Glomerular visceral epithelial cell (primary cell): ENCODE results near the gene LRFN3.
"Not testable (repeated sequence)": the region's sequence is repeated elsewhere in the genome, so short reads cannot be mapped to it uniquely, and the experiment has no call there.

Experiments used
- DNase-seq: peaks from one replicate; pipeline ENCODE4 v3.0.0-alpha.2; 2016; ENCODE audit errors: extremely low spot score

LRFN3 gene, protein sequence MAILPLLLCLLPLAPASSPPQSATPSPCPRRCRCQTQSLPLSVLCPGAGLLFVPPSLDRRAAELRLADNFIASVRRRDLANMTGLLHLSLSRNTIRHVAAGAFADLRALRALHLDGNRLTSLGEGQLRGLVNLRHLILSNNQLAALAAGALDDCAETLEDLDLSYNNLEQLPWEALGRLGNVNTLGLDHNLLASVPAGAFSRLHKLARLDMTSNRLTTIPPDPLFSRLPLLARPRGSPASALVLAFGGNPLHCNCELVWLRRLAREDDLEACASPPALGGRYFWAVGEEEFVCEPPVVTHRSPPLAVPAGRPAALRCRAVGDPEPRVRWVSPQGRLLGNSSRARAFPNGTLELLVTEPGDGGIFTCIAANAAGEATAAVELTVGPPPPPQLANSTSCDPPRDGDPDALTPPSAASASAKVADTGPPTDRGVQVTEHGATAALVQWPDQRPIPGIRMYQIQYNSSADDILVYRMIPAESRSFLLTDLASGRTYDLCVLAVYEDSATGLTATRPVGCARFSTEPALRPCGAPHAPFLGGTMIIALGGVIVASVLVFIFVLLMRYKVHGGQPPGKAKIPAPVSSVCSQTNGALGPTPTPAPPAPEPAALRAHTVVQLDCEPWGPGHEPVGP

DNA sequence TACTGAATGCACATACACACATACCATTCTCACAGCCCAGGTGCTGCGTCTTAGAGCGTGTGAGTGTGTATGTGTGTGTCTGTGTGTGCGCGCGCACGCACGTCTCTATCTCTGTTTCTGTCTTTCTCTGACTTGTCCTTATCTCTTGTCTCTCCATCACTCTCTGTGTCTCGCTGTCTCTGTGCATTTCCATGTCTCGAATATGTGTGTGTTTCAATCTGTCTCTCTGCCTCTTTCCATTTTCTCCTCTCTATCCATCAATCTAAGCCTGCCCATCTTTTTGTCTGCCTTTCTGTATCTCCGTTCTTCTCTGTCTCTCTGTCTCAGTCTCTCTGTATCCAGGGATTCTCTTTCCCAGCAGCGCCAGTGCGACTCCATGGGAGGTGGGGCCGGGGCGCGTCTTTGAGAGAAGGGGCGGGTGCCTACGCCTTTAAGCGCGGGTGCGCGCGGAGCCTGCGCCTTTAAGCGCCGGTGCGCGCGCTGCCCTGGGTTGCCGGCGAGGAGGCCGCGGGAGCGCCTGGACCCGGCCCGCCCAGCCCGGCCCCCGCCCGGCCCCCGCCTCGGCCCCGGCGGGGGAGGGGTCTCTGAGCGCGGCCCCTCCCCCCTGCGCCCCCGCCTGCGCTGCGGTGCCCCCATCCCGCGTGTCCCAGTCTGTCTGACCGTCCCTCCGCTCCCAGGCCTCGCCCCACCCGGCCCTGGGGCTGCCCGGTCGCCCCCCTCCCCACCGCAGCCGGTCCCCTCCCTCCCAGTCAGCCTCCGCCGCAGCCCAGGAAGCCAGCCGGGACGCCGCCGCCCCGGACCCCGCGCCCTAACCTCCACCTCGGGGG lies at the start of gene LRFN3:
Gene LRFN3 (plus strand): TSS at position 464 of the 827 bp plus-strand sequence. CDS start 3,052 bp downstream, outside the sequence.
- peak; percentile 64 for DNase-seq

DNA sequence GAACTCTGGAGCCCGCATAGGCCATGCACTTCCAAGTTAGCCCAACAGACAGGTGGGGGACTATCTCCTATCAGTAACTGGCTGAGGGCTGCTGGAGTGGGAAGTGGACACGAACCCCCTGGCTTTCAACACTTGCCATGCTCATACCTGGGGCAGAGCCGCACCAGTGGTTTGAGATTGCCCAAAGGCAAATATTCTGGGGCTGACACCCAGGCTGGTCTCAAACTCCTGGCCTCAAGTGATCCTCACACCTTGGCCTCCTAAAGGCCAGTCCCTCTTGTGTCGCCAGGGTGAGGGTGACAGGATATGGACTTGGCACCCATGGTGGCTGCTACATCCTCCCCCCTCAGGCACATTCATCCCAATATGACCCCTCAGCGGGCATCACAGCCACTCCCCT lies 49.0 kb upstream of the LRFN3 start:
- DNase-seq = no peak

DNA sequence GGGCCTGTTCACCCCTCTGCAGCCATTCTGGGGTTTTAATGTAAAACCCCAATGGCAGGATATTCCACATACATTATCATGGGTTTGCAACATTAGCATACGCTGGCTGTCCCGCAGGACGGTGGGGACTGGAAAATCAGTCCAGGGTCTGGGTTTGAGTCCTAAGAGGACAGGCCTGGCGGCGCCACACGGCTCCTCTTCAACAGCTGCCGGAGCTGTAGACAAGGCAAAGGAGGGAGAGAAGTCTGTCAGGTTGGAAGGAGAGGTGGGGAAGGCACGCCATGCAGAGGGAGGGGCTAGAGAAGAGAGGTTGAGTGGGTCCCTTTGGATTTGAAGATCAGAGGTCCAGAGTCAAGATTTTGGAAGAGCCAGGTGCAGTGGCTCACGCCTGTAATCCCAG lies 47.8 kb upstream of the LRFN3 start:
- DNase-seq = no peak

DNA sequence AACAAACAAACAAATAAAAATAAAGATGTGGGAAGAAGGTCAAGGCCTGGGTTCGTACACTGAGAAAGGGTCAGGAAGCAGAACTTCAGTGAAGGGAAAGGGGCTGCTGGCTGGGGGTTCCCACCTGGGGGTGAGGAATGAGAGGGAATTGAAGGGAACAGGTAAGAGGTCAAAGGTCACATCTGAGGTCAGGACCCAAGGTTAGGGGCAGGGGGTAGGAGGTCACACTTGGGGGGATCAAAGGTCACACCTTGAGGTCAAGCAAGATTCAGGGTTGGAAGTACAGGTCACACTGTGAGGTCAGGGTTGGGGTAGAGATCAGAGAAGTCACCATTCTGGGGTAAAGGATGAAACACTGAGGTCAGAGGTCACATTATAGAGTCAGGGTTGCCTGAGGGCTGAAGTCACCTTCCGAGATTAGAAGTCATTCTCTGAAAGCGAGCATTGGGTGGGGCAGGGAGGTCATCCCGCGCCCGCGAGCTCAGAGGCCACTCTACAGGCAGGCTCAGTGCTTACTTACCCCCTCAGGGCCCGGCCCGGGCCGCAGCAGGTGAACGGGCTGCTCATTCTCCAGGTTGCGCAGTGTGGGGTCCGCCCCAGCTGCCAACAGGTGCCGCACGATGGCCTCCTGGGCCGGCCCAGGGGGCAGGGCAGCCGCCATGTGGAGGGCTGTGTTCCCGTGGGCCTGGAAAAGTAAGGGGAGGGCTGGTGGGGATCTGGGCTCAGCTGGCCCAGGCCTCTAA lies 46.6 kb upstream of the LRFN3 start:
- DNase-seq = no peak

DNA sequence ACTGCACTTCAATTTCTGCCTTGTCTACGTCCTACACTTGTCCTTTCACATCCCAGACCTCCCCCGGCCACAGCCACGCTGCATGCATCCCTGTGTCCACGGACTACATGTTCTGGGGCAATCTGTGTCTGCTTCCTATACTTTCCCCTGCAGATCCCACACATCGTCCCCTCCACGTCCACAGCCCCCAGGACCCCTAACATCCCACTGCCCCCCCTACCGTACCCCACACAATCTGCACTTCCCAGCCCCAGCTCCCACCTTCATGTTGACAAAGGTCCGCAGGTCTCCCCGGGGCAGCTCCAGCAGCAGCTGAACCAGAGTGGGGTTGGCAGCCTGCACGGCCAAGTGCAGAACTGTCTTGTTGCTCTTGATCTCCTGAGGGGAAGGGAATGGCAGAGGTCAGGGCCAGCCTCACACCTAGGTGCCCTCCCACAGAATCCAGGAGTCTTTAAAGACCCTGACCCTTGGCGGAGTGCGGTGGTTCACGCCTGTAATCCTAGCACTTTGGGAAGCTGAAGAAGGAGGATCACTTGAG lies 46.0 kb upstream of the LRFN3 start:
- DNase-seq = no peak

DNA sequence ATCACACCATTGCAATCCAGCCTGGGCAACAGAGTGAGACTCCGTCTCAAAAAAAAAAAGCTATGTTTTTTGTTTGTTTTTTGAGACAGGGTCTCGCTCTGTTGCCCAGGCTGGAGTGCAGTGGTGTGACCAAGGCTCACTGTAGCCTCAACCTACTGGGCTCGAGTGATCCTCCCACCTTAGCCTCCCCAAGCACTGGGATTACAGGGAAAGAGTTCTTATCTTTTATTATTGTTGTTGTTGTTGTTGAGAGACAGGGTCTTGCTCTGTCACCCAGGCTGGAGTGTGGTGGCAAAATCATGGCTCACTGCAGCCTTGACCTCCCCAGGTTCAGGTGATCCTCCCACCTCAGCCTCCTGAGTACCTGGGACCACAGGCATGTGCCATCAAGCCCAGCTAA lies 44.4 kb upstream of the LRFN3 start:
- DNase-seq = not testable (repeated sequence)

DNA sequence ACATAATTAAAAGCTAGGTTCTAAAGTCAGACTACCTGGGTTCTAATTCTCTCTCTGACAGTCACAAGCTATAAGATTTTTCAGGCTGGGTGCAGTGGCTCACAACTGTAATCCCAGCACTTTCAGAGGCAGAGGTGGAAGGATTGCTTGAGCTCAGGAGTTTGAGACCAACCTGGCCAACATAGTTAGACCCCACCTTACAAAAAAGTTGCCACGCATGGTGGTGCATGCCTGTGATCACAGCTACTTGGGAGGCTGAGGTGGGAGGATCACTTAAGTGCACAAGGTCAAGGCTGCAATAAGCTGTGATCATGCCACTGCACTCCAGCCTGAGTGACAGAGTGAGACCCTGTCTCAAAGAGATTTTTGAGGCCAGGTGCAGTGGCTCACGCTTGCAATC lies 41.8 kb upstream of the LRFN3 start:
- no peak for DNase-seq

DNA sequence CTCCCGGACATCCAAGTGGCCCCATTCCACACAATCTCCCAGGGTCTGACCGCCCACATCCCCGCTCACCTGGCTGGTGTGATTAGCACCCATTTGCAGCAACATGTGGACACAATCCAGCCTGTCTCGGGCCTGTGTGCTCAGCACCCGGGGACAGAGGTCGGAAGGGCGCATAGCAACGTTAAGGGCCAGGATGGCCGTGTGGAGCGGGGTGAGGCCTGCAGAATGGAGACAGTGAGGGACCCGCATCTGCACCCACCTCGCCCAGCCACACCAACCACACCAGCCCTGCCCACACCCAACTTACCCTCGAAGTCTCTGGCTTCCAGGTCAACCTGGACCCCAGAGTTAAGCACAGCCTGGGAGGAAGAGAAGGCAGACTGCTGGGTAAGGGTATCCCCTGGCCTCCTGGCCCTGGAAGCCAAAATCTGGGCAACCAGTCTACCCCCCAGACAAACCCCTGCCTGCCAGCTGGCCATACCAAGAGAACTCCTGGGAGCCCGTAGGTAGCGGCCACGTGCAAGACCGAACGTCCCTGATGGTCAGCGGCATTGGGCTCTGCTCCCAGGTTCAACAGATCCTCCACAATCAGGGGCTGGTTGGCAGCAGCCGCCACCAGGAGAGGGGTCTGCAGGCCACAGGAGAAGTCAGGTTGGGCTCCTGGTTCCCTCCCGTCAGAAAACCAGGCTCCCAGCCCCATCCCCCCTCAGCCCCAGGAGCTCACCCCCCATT lies 40.1 kb upstream of the LRFN3 start:
- DNase-seq = no peak

DNA sequence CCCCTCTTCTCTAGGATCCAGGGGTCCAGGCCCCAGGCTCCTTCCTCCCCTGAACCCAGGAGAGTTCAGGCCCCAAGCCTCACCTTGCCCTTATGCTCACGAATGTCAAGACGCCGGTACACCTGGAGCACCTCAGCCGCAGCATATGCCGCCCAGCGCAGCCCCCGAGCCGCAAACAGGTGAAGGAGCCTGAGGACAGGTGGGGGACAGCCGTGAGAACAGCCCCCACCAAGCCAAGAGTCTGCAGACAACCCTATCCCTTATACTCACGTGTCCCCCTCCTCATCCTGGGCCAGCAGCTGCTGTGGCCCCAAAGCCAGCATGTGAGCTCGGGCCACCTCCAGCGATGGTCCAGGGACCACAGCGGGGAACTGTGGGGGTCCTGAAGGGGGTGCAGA lies 39.5 kb upstream of the LRFN3 start:
- no peak for DNase-seq

DNA sequence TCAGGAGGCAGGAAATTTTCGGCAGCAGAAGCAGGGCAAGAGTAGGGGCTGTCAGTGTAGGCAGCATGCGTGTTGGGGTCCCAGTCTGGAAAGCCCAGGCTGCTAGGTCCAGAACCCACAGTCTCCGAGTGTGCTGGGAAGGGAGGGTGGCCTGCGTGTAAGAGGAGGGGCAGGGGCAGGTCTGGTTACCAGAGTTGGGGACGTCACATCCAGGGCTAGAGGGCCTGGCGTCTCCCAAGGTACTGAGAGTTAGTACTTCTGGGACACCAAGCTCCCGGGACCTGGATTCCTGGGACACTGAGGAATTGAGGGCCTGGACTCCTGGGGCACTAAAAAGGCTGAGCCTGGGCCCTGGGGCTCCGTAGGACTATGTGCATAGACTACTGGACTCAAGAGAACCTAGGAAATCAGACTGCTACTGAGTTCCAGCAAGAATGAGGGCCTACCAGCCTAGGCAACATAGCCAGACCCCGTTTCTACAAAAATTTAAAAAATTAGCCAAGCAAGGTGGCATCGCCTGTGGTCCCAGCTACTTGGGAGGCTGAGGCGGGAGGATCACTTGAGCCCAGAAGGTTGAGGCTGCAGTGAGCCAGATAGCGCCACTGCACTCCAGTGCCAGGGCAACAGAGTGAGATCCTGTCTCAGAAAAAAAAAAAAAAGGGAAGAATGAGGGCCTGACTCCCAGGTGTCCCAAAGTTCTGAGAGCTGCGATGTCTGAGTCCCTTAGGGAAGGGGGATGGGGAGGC lies 38.3 kb upstream of the LRFN3 start:
- no peak for DNase-seq

DNA sequence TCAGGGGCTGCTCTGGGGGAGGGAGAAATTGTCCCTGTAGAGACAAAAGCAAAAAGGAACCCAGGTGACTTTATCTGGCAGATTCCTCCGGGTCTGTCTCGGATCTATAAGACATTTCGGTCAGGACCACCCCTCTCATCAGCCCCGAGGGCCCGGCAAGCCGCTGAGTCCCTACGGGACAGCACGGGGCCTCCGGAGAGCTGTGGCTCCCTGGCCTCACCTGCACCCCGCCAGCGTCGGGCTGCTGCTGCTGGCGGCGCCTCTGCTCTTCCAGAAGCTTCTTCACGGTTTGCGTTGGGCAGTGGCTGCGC lies 37.7 kb upstream of the LRFN3 start:
- no peak for DNase-seq

DNA sequence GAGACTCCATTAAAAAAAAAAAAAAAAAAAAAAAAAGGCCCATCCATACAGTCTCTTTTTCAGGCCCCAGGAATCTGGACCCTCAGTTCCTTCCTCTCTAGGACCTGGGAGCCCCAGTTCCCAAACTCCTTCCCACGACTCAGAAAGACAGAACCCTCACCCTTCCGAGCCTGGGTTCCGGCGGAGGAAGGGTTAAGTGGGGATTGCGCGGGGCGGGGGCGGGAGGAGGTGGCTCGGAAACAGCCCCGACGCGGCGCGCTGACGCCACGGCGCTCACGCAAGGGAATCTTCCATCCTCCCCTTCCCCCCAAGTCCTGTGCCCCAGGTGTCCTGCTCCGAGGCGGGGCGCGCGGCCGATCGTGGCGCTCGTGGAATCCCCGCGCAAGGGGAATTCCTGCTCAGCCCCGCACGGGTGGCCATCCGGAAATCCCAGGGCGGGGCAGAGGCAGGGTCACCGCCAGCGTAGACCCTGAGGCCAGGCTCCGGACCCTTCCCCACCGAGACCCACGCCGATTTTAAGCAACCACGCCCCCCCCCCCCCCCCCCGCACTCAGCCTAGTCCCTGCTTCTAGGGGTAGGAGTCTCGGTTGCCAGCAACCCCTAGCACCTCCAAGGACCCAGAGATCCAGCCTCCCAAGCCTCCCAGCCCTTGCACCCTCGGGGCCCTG lies 36.5 kb upstream of the LRFN3 start:
- DNase-seq = peak; percentile 91

DNA sequence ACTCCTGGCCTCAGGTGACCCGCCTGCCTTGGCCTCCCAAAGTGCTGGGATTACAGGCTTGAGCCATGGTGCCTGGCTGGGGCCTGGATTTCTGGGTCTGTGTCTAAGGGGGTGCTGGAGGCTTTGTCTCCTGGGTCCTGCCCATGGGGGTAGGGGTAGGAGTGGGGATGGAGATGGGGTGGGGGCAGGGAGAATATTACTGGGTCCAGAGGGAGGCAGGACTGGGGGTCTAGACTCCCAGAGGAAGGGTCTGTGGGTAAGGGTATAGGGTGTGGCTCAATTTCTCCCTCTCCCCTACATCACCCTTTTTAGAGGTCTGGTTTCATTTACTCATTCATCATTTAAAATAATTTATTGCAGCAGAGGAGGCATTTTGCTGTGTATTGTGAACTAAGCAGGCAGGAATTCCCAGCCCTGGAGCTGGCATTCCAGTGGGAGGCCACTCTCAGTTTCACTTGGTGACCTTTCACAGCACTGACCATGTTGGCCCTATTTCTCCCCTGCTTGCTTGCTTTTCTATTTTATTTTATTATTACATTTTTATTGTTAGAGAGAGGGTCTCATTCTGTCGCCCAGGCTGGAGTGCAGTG lies 35.0 kb upstream of the LRFN3 start:
- DNase-seq = peak; percentile 36

DNA sequence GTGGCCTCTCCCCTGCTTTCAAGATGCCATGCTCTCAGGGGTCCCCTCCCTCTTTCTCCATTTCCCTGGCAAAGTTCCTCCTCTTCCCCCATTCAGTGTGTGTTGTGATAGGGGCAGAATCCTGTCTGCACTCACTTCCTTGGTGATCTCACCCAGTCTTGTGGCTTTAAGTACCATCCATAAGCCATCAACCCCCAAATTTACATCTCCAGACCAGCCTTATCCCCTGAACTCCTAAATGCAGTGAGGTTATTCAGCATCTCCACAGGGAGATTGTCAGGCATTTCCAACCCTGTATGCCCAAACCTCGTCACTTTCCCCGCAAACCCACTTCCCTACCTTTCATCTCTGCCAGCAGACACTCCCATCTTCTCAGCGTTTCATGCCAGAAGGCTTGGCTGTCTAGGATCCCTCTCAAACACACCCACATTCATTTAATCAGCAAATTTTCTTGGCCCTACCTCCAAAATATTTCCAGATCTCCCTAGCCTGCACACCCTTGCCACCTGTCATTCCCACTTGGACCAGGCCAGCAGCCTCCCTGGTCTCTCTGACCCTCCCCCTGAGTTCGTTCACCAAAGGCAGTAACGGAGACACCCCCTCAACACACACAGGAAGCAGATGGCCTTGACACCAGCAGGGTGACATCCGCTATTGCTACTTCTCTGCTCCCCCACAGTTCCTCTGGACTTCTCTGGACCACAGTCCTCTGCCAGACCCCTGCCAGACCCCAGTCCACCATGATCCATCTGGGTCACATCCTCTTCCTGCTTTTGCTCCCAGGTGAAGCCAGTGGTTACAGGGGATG lies 34.1 kb upstream of the LRFN3 start, which contains the start of gene HCST:
Gene HCST (plus strand): TSS at position 676 of the 808 bp plus-strand sequence. CDS start 65 bp downstream, at position 741.
- peak; percentile 37 for DNase-seq

DNA sequence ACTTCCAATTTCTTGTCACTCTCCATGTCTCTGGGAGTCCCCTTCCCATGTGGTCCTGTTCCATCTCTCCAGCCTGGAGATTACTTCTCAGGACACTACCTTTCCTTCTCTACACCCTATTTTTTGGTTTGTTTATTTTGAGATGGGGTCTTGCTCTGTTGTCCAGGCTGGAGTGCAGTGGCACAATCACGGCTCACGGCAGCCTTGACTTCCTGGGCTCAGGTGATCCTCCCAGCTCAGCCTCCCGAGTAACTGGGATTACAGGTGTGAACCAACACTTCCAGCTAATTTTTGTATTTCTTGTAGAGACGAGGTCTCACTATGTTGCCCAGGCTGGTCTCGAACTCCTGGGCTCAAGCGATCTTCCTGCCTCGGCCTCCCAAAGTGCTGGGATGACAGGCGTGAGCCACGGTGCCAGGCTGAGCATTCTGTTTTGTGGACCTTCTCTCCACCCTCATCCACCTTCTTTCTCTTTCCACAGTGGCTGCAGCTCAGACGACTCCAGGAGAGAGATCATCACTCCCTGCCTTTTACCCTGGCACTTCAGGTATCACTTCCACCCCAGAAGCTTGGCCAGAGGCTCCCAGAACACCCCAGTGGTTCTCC lies 33.2 kb upstream of the LRFN3 start:
- DNase-seq = no peak

DNA sequence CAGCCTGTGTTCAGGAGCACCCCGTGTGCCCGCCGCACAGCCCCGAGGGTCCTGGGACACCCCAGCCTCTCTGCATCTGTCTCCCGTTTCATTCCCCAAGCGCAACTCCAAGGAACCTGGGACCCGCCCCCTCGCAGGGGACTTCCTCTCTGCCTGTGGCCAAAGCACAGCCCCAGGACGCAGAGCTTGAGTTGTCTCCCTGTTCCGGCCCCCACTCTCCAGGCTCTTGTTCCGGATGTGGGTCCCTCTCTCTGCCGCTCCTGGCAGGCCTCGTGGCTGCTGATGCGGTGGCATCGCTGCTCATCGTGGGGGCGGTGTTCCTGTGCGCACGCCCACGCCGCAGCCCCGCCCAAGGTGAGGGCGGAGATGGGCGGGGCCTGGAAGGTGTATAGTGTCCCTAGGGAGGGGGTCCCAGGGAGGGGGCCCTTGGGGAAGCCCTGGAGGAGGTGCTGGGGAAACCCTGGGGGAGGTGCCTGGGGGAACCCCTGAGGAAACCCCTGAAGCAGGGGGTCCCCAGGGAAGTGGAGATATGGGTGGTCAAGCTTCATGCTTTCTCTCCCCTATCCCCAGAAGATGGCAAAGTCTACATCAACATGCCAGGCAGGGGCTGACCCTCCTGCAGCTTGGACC lies 32.5 kb upstream of the LRFN3 start:
- peak; percentile 86 for DNase-seq

DNA sequence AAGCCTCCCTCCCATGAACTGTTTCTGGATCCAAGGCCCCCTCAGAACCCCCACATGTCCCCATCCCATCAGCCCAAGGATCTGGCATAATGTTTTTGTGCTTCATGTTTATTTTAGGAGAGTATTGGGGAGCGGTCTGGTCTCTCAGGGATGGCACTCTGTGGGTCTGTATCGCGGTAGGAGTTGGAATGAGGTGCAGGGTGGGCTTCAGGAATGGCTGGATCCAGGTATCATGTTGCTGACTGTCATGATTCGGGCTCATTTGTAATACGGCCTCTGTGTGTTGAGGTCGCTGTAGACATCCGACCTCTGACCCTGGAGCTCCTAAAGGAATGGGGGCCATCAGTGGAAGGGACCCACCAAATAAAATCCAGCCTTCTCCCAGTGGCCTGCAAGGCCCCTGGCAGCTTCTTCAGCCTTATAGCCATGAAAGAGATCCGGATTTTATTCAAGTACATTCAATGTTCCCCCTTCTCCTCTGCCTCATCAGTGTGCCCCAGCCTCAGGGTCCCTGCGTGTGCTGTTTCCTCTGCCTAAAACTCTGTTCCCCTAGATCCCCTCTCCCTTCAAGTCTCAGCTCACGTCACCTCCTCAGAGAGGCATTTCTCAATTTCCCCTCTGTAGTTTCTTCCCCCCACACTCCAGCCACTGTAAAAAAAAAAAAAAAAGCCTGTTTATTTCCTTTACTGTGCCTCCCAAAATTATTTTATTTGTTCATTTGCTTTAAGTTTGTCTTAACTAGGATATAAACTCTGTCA lies 31.7 kb upstream of the LRFN3 start:
- no peak for DNase-seq
